Keratinocyte (primary cell): Measurements from ENCODE around the gene CASP10. TPM values are rescaled to one million over a fixed set of nuclear protein-coding genes. Genes with fewer than 3 reads are reported as not detected.
A peak's percentile ranks its signal among the peaks of the same experiment; 100 is the strongest.

ENCODE experiments used
- DNase-seq: peaks from one replicate; pipeline ENCODE4 v3.0.0-alpha.2; 2011; ENCODE audit warnings: low read depth, missing footprints, low spot score
- FAIRE-seq: peaks from 2 replicates; lab custom pipeline; 2011; peaks lifted over from hg19 to GRCh38; lab: Jason Lieb, UNC
- H2AFZ ChIP-seq: 2 replicates; pipeline ENCODE4 v1.6.0; 2012; ENCODE audit warnings: low read length, control low read depth, inconsistent platforms; ENCODE audit not compliant: control insufficient read depth
- H3K27ac ChIP-seq: 2 replicates; pipeline ENCODE4 v1.5.1; 2011; ENCODE audit warnings: low read length; ENCODE audit not compliant: control insufficient read depth, insufficient read depth
- H3K27me3 ChIP-seq: 3 replicates; pipeline ENCODE4 v1.6.0; 2011; ENCODE audit warnings: low read length; ENCODE audit not compliant: control insufficient read depth, insufficient read depth; ENCODE audit errors: extremely low read depth
- H3K36me3 ChIP-seq, 2 experiments: 2 replicates in 1 of 2; 3 replicates in 1 of 2; pipeline ENCODE4 v1.5.1; 2011; ENCODE audit warnings: low read length in 2 of 2, mild to moderate bottlenecking in 1 of 2; ENCODE audit not compliant: control insufficient read depth in 2 of 2, insufficient read depth in 2 of 2; ENCODE audit errors: extremely low read depth in 1 of 2
- H3K4me1 ChIP-seq: 3 replicates; pipeline ENCODE4 v1.5.1; 2011; ENCODE audit warnings: low read length; ENCODE audit not compliant: control insufficient read depth, insufficient read depth; ENCODE audit errors: extremely low read depth
- H3K4me2 ChIP-seq: 3 replicates; pipeline ENCODE4 v1.6.0; 2011; ENCODE audit warnings: low read depth, low read length; ENCODE audit not compliant: control insufficient read depth, insufficient read depth; ENCODE audit errors: extremely low read depth
- H3K4me3 ChIP-seq, 3 experiments: fragments of 200-600 bp in 1 of 3; sonication (generic) in 1 of 3; 2 replicates in 2 of 3; 3 replicates in 1 of 3; pipeline ENCODE4 v1.5.1; 2011 to 2016; ENCODE audit warnings: low read length in 3 of 3, mild to moderate bottlenecking in 3 of 3, control low read depth in 2 of 3, inconsistent platforms in 1 of 3, low read depth in 1 of 3, mixed read lengths in 1 of 3, mixed run types in 1 of 3, moderate library complexity in 1 of 3; ENCODE audit not compliant: control insufficient read depth in 2 of 3, insufficient read depth in 2 of 3; ENCODE audit errors: extremely low read depth in 1 of 3
- H3K79me2 ChIP-seq: 2 replicates; pipeline ENCODE4 v1.6.0; 2012; ENCODE audit warnings: low read length; ENCODE audit not compliant: control insufficient read depth, insufficient read depth
- H3K9ac ChIP-seq: 3 replicates; pipeline ENCODE4 v1.6.0; 2011; ENCODE audit warnings: low read length; ENCODE audit not compliant: control insufficient read depth, insufficient read depth; ENCODE audit errors: extremely low read depth
- H3K9me1 ChIP-seq: 3 replicates; pipeline ENCODE4 v1.6.0; 2011; ENCODE audit warnings: low read length; ENCODE audit not compliant: control insufficient read depth, insufficient read depth; ENCODE audit errors: extremely low read depth
- H3K9me3 ChIP-seq: 2 replicates; pipeline ENCODE4 v1.5.1; 2012; ENCODE audit warnings: low read depth, low read length; ENCODE audit not compliant: control insufficient read depth
- H4K20me1 ChIP-seq: 3 replicates; pipeline ENCODE4 v1.6.0; 2011; ENCODE audit warnings: low read length; ENCODE audit not compliant: control insufficient read depth, insufficient read depth; ENCODE audit errors: extremely low read depth
- EZH2 ChIP-seq: IDR thresholded peaks from one replicate; pipeline ENCODE4 v1.6.1; 2012; ENCODE audit warnings: inconsistent platforms, mild to moderate bottlenecking, low read length, moderate library complexity
- dilution Hi-C: fragments of 300-500 bp; cut with MboI; formaldehyde crosslinking; loops from one replicate; pipeline ENCODE4 v1.7.0; 2020; ENCODE audit warnings: low sequenced_read_pairs; ENCODE audit not compliant: extremely low pct_ligation_motif_present
- polyA plus RNA-seq, 5 experiments: library from polyadenylated mRNA; depleted of rRNA in 3 of 5; stranded (reverse) in 3 of 5; stranded (forward) in 1 of 5; unstranded in 1 of 5; fragments of >200 nt; gene quantifications; 1 replicate in 1 of 5; 2 replicates in 3 of 5; 3 replicates in 1 of 5; pipeline versions ENCODE4 v1.2.1 to v1.2.3, GENCODE V29; 2011 to 2012; ENCODE audit warnings: missing spikeins in 2 of 5, low read depth in 1 of 5, low replicate concordance in 1 of 5
- TF ChIP-seq, protein P1 (sequence below), 3 experiments: IDR thresholded peaks in 1 of 3; conservative IDR thresholded peaks in 1 of 3; optimal IDR thresholded peaks in 1 of 3; 2 replicates in 2 of 3; 3 replicates in 1 of 3; pipeline versions ENCODE3 to v1.5.1; 2011; ENCODE audit warnings: low read length in 3 of 3, mild to moderate bottlenecking in 3 of 3, moderate library complexity in 2 of 3, control low read depth in 1 of 3, inconsistent platforms in 1 of 3; ENCODE audit not compliant: insufficient read depth in 2 of 3; ENCODE audit errors: extremely low read depth in 1 of 3

Gene CASP10
- polyA plus RNA-seq, 1 donor (not counting 4 experiments of a cell fraction or from before 2014, with no cell fraction given) = 7.1 TPM

DNA sequence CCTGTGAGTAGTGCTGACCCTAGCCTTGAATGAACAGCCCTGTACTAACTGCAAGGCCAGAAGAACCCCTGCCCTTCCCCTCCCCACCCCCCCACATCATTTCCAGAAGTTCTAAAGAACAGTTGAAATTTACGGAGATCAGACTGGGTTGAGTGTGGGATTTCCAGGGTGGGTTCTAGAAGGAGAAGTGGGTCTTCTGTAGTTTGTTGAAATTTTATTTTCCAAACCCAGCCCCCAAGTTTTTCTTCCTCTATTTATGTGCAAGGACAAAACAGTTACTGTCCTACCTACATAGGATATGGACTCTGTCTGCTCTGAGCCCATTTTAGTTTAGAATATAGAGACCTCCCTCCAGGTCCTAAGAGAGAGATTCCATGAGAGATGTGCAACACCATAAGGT is 26.3 kb upstream of the CASP10 start:
- Histone ChIP-seq H3K27ac (no peak overlapping the region), H3K36me3 (peaks cover 14 to 22% of the 10 kb centered on the region in 2 experiments), H3K27me3 (no peaks in the 10 kb centered on the region), H3K9me1 (no peaks in the 10 kb centered on the region), H3K79me2 (peaks cover 17% of the 10 kb centered on the region), H3K9me3 (no peaks in the 10 kb centered on the region), H3K4me1 (peaks cover 32% of the 10 kb centered on the region), H4K20me1 (no peaks in the 10 kb centered on the region), H3K4me2 (no peak overlapping the region), H2AFZ (no peak overlapping the region), H3K9ac (no peak overlapping the region), H3K4me3 (no peak overlapping the region)
- TF ChIP-seq EZH2 = no peak
- TF ChIP-seq, protein P1, sequence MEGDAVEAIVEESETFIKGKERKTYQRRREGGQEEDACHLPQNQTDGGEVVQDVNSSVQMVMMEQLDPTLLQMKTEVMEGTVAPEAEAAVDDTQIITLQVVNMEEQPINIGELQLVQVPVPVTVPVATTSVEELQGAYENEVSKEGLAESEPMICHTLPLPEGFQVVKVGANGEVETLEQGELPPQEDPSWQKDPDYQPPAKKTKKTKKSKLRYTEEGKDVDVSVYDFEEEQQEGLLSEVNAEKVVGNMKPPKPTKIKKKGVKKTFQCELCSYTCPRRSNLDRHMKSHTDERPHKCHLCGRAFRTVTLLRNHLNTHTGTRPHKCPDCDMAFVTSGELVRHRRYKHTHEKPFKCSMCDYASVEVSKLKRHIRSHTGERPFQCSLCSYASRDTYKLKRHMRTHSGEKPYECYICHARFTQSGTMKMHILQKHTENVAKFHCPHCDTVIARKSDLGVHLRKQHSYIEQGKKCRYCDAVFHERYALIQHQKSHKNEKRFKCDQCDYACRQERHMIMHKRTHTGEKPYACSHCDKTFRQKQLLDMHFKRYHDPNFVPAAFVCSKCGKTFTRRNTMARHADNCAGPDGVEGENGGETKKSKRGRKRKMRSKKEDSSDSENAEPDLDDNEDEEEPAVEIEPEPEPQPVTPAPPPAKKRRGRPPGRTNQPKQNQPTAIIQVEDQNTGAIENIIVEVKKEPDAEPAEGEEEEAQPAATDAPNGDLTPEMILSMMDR (optimal IDR thresholded peaks at IDR 0.05 in 1 of 3, IDR thresholded peaks at IDR 0.05 in 1 of 3, conservative IDR thresholded peaks at IDR 0.05 in 1 of 3; ENCODE audit: extremely low read depth in 1 of 3, insufficient read depth in 2 of 3, low read length in 3 of 3) = no peak
- FAIRE-seq (no peak), DNase-seq (no peak)
- dilution Hi-C loops = no loop called here

DNA sequence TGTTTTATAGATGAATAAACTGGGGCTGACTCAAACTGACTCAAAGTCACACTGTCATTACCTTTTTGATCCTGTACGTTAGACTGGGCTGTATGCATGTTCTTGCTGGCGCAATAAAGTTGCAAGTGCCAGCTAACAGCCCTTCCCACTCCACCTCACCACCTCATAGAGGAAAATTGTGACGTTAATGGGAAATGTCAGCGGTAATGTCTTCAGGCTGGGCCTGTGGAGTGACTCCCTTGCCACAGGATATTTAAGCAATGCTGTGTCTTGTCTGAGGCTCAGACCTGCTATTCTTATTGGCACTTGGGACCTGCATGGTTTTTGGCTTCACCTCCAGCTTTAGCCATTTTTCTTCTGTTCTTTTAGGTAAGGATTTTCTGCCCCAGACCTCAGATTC is 25.2 kb upstream of the CASP10 start:
- TF ChIP-seq, protein P1 (optimal IDR thresholded peaks at IDR 0.05 in 1 of 3, IDR thresholded peaks at IDR 0.05 in 1 of 3, conservative IDR thresholded peaks at IDR 0.05 in 1 of 3; ENCODE audit: extremely low read depth in 1 of 3, insufficient read depth in 2 of 3, low read length in 3 of 3) = no peak
- peak overlapping the region; percentile 69 for H3K9ac ChIP-seq
- H3K4me3 ChIP-seq = peak overlapping the region in 1 of 3 experiments; percentile 12
- H3K27me3 ChIP-seq = no peaks in the 10 kb centered on the region
- H3K9me1 ChIP-seq = no peaks in the 10 kb centered on the region
- H2AFZ ChIP-seq = no peak overlapping the region
- dilution Hi-C loops = no loop called here
- FAIRE-seq (peak; percentile 69), DNase-seq (peak; percentile 76)
- peak overlapping the region; percentile 58 for H3K4me2 ChIP-seq
- peaks cover 15 to 21% of the 10 kb centered on the region in 2 experiments for H3K36me3 ChIP-seq
- H3K79me2 ChIP-seq = peaks cover 12% of the 10 kb centered on the region
- no peaks in the 10 kb centered on the region for H4K20me1 ChIP-seq
- no peaks in the 10 kb centered on the region for H3K9me3 ChIP-seq
- peaks cover 21% of the 10 kb centered on the region for H3K4me1 ChIP-seq
- H3K27ac ChIP-seq = peak overlapping the region; percentile 96
